ENCODE measurements around the gene PCSK6. TPM values are rescaled to one million over a fixed set of nuclear protein-coding genes. Genes with fewer than 3 reads are reported as not detected.

PCSK6 gene
- total RNA-seq, 1 donor from 2014 or later, result 1.3 TPM

DNA sequence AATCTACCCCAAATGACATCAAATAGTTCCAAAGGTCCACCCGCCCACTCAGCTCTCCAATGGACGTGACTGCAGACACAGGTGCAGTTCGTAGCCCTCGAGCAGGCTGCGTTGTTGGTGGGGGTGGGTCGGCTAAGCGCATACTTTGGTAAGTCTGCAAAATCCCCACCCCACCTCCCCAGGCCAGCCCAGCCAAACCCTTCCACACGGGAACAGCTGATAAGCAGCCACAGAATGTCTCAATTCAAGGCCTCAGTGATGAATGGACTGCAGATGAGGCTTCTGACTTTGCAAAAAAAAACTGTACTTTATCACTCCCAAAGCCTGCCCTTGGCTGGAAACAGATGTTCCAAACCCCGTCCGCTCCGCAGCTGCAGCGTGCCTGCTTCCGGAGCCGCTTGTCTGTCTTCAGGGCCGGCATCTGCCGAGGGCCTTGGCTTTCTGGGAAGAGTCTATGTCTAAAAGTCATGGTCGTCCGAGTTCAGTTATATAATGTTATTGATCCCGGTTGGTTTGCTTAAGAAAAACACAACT, 38.2 kb downstream of the PCSK6 start:
- Mint-ChIP-seq H3K27ac (ENCODE audit: unreplicated experiment) (no peak overlapping the region), H3K27me3 (ENCODE audit: low read depth, unreplicated experiment) (peaks cover 21% of the 10 kb centered on the region), H3K4me1 (ENCODE audit: low read depth, unreplicated experiment) (peaks cover 10% of the 10 kb centered on the region), H3K9me3 (ENCODE audit: unreplicated experiment) (peaks cover 3% of the 10 kb centered on the region), H3K4me3 (ENCODE audit: unreplicated experiment) (no peak overlapping the region), H3K36me3 (ENCODE audit: low read depth, unreplicated experiment) (no peaks in the 10 kb centered on the region)
- no peak overlapping the region for H3K4me3 ChIP-seq (ENCODE audit: insufficient read depth, low read depth, low read length)
- H3K27ac ChIP-seq (ENCODE audit: low read depth, low read length), result no peak overlapping the region
- H3K36me3 ChIP-seq (ENCODE audit: insufficient read depth, low read length), result no peaks in the 10 kb centered on the region
- H3K9ac ChIP-seq (ENCODE audit: low read length), result no peak overlapping the region
- no peaks in the 10 kb centered on the region for H3K27me3 ChIP-seq (ENCODE audit: insufficient read depth, low read length)
- no peaks in the 10 kb centered on the region for H4K20me1 ChIP-seq (ENCODE audit: insufficient read depth, low read length)
- TF ChIP-seq, protein P1, sequence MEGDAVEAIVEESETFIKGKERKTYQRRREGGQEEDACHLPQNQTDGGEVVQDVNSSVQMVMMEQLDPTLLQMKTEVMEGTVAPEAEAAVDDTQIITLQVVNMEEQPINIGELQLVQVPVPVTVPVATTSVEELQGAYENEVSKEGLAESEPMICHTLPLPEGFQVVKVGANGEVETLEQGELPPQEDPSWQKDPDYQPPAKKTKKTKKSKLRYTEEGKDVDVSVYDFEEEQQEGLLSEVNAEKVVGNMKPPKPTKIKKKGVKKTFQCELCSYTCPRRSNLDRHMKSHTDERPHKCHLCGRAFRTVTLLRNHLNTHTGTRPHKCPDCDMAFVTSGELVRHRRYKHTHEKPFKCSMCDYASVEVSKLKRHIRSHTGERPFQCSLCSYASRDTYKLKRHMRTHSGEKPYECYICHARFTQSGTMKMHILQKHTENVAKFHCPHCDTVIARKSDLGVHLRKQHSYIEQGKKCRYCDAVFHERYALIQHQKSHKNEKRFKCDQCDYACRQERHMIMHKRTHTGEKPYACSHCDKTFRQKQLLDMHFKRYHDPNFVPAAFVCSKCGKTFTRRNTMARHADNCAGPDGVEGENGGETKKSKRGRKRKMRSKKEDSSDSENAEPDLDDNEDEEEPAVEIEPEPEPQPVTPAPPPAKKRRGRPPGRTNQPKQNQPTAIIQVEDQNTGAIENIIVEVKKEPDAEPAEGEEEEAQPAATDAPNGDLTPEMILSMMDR (IDR thresholded peaks at IDR 0.05; ENCODE audit: insufficient read depth, low read depth, low read length), result no peak
- no peak for TF ChIP-seq EZH2 (IDR thresholded peaks at IDR 0.05; ENCODE audit: insufficient read depth, low read length)
- H3K4me2 ChIP-seq (ENCODE audit: low read length), result no peak overlapping the region
- no peaks in the 10 kb centered on the region for H3K79me2 ChIP-seq (ENCODE audit: insufficient read depth, low read length)
- H3K4me1 ChIP-seq (ENCODE audit: insufficient read depth, low read length), result no peaks in the 10 kb centered on the region
- no peak overlapping the region for H2AFZ ChIP-seq (ENCODE audit: low read depth, low read length)
- peak; percentile 8 for DNase-seq (ENCODE audit: low read depth)
- H3K9me3 ChIP-seq (ENCODE audit: insufficient read depth, low read depth, low read length), result no peaks in the 10 kb centered on the region
- no peak for FAIRE-seq

DNA sequence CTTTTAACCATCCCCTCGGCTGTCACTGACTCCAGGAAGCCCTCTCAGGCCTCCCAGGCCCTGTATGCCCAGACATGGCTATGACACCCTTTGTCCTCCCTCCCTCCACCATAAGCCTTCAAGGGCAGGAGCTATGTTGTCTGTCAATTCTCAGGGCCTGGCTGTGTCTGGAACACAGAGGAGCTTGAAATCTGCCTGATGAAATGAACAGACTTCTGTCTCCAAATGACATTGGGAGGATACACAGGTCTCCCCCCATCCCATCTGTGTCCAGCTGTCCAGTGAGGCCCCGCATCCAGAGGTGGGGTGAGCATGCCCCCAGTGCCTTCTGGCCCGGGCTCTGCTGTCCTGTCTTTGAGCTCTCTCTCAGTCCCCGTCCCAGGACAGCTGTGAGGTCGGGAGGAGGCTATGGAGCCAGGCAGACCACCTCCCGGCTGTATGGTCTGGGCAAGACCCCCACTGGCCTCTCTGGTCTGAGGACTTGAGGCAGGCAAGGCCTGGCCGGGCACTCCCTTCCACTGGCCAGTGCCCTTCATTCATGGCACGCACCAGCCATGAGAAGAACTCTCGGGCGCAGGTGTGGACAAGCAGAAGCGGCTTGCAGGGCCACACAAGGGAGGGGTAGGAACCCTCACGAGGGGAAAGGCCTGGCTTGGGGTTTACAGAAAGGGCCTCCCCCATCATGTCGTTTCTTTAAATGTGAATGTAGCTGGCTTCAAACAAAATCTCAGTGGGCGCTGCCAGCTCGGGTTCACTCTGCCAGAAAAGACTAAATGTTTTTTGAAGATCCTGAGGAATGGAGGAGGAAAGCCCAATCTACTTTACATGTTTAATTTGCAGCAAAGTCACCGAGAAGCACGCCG, 38.9 kb downstream of the PCSK6 start:
- Histone ChIP-seq H3K4me2 (ENCODE audit: low read length) (no peak overlapping the region), H3K4me3 (ENCODE audit: insufficient read depth, low read depth, low read length) (no peak overlapping the region), H4K20me1 (ENCODE audit: insufficient read depth, low read length) (no peaks in the 10 kb centered on the region), H2AFZ (ENCODE audit: low read depth, low read length) (no peak overlapping the region), H3K27me3 (ENCODE audit: insufficient read depth, low read length) (no peaks in the 10 kb centered on the region), H3K9ac (ENCODE audit: low read length) (no peak overlapping the region), H3K9me3 (ENCODE audit: insufficient read depth, low read depth, low read length) (no peaks in the 10 kb centered on the region), H3K36me3 (ENCODE audit: insufficient read depth, low read length) (no peaks in the 10 kb centered on the region), H3K79me2 (ENCODE audit: insufficient read depth, low read length) (no peaks in the 10 kb centered on the region), H3K27ac (ENCODE audit: low read depth, low read length) (no peak overlapping the region), H3K4me1 (ENCODE audit: insufficient read depth, low read length) (peaks cover 2% of the 10 kb centered on the region)
- Mint-ChIP-seq H3K9me3 (ENCODE audit: unreplicated experiment) (peaks cover 5% of the 10 kb centered on the region), H3K27ac (ENCODE audit: unreplicated experiment) (no peak overlapping the region), H3K4me3 (ENCODE audit: unreplicated experiment) (no peak overlapping the region), H3K27me3 (ENCODE audit: low read depth, unreplicated experiment) (peaks cover 17% of the 10 kb centered on the region), H3K4me1 (ENCODE audit: low read depth, unreplicated experiment) (peaks cover 11% of the 10 kb centered on the region), H3K36me3 (ENCODE audit: low read depth, unreplicated experiment) (no peaks in the 10 kb centered on the region)
- TF ChIP-seq, protein P1 (IDR thresholded peaks at IDR 0.05; ENCODE audit: insufficient read depth, low read depth, low read length), result no peak
- no peak for TF ChIP-seq EZH2 (IDR thresholded peaks at IDR 0.05; ENCODE audit: insufficient read depth, low read length)
- FAIRE-seq (no peak), DNase-seq (ENCODE audit: low read depth) (no peak)
